ENCODE results near the gene FOXA3. TPM values are rescaled to one million over a fixed set of nuclear protein-coding genes. Genes with fewer than 3 reads are reported as not detected.

The FOXA3 gene
- total and polyA plus RNA-seq, 2 donors (not counting 3 experiments of a cell fraction or from before 2014, with no cell fraction given) = 0.06 TPM; not detected in 1

GRCh38 chr19:45823182-45823581, 40.9 kb upstream of the FOXA3 start:
- peaks cover 9 to 49% of the 10 kb centered on the region in 2 experiments for H3K36me3 ChIP-seq (ENCODE audit: control insufficient read depth in 2 of 2, extremely low read depth in 1 of 2, insufficient read depth in 2 of 2, low read length in 2 of 2)
- no peaks in the 10 kb centered on the region for H3K79me2 ChIP-seq (ENCODE audit: control insufficient read depth, insufficient read depth, low read length)
- H4K20me1 ChIP-seq (replicated peaks; ENCODE audit: control insufficient read depth, extremely low read depth, insufficient read depth, low read length) = no peaks in the 10 kb centered on the region
- FAIRE-seq = no peak
- H3K4me3 ChIP-seq (replicated peaks in 1 of 3; ENCODE audit: insufficient read depth in 1 of 3, low read depth in 1 of 3, low read length in 3 of 3) = no peak overlapping the region
- dilution Hi-C loops (cut with MboI; ENCODE audit: extremely low pct_ligation_motif_present, low sequenced_read_pairs) (no loop called here), intact Hi-C loops (cut with micrococcal nuclease) (no loop called here)
- ChIA-PET CTCF (interaction anchor here (1.1 kb wide), 1 partner anchor 24 kb away, joined by 3 read pairs; no protein-coding TSS in a partner anchor), POLR2A (interaction anchor here (0.6 kb wide), 1 partner anchor 52 kb away, joined by 3 read pairs; no protein-coding TSS in a partner anchor)
- no peaks in the 10 kb centered on the region for H3K27me3 ChIP-seq (ENCODE audit: control insufficient read depth in 2 of 2, insufficient read depth in 2 of 2, low read length in 2 of 2)
- no peak overlapping the region for H3K27ac ChIP-seq (ENCODE audit: insufficient read depth, low read depth, low read length)
- no peak overlapping the region for H3K4me2 ChIP-seq (ENCODE audit: insufficient read depth, low read length)
- no TSS peak for BruUV-seq (replicated peaks)
- H3K9me1 ChIP-seq (replicated peaks; ENCODE audit: control insufficient read depth, extremely low read depth, insufficient read depth, low read length) = no peaks in the 10 kb centered on the region
- H3K9me3 ChIP-seq (replicated peaks; ENCODE audit: control insufficient read depth, insufficient read depth, low read length) = no peaks in the 10 kb centered on the region
- no peak for DNase-seq (ENCODE audit: low read depth, low spot score)
- no peak overlapping the region for H3K9ac ChIP-seq (replicated peaks; ENCODE audit: extremely low read depth, insufficient read depth, low read length)
- H3K4me1 ChIP-seq (ENCODE audit: control insufficient read depth, extremely low read depth, insufficient read depth, low read length) = peaks cover 11% of the 10 kb centered on the region
- TF ChIP-seq POLR2AphosphoS5 (IDR thresholded peaks at IDR 0.05; ENCODE audit: insufficient read depth, low read depth, low read length) = no peak
- no peak for TF ChIP-seq EZH2 (IDR thresholded peaks at IDR 0.05; ENCODE audit: borderline replicate concordance, low read depth, low read length, severe bottlenecking)
- no peak for TF ChIP-seq CTCF (IDR thresholded peaks at IDR 0.05; ENCODE audit: extremely low read depth in 1 of 2, insufficient read depth in 1 of 2, low read depth in 1 of 2, low read length in 2 of 2)
- no peak for TF ChIP-seq POLR2A (IDR thresholded peaks at IDR 0.05; ENCODE audit: low read depth, low read length)
- no peak for TF ChIP-seq MAX (IDR thresholded peaks at IDR 0.05; ENCODE audit: insufficient read depth, insufficient read length)
- TF ChIP-seq MYC (IDR thresholded peaks at IDR 0.05; ENCODE audit: low read depth, low read length) = no peak
- TF ChIP-seq JUN (IDR thresholded peaks at IDR 0.05; ENCODE audit: borderline replicate concordance, insufficient read depth, insufficient read length, low read depth) = no peak
- no peak for TF ChIP-seq GATA2 (IDR thresholded peaks at IDR 0.05; ENCODE audit: insufficient read depth, insufficient read length, low read depth, low read length)
- TF ChIP-seq FOS (IDR thresholded peaks at IDR 0.05; ENCODE audit: borderline replicate concordance, insufficient read depth, low read length) = no peak
- H2AFZ ChIP-seq (ENCODE audit: low read depth, low read length) = no peak overlapping the region
